PC-9 (cell line): ENCODE measurements around the gene HSD17B11.

Source experiments
- EZH2 ChIP-seq: fragments of 200-600 bp; sonication (generic); IDR thresholded peaks from 2 replicates; pipeline ENCODE4 v1.8.0; 2017; ENCODE audit warnings: antibody characterized with exemption, low read depth
- TF ChIP-seq, protein P1 (sequence below): fragments of 200-600 bp; sonication (generic); conservative IDR thresholded peaks from 2 replicates; pipeline ENCODE4 v1.6.1; 2017; ENCODE audit warnings: mixed run types, antibody characterized with exemption, mild to moderate bottlenecking, moderate library complexity

DNA sequence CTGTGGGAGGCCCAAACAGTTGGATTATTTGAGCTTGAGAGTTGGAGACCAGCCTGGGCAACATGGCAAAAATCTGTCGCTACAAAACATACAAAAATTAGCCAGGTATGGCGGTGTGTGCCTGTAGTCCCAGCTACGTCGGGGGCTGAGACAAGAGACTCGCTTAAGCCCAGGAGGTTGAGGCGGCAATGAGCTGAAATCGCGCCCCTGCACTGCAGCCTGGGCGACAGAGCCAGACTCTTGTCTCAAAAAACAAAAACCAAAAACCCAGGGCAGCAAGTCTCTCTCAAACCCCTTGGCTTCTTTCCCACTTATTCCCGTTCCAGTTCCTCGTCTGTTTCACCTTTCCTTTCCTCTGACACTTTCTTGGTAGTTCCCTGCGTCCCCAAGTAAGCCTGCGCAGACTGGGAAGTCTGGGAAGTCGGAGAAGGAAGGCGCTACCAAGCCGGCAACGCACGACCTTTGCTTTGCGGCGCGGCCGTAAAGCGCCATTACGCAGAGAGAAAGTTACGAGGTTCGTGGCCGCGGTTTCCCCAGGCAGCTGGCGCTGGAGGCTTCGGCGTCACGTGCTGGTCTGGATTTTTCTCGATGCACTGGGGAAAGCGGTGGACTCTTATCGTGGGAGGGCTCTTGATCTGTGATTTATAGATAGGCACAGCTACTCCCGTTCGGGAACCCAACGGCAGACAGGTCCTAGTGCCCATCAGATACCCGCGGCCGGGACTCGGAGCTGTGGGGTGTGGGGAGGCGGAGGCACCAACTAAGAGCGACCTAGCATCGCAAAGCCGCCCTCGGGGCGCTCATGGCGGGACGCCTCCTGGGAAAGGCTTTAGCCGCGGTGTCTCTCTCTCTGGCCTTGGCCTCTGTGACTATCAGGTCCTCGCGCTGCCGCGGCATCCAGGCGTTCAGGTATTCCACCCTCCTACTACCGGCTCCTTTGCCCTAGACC lies 31.4 kb upstream of the HSD17B11 start, which contains the start of gene NUDT9:
- TF ChIP-seq, protein P1, sequence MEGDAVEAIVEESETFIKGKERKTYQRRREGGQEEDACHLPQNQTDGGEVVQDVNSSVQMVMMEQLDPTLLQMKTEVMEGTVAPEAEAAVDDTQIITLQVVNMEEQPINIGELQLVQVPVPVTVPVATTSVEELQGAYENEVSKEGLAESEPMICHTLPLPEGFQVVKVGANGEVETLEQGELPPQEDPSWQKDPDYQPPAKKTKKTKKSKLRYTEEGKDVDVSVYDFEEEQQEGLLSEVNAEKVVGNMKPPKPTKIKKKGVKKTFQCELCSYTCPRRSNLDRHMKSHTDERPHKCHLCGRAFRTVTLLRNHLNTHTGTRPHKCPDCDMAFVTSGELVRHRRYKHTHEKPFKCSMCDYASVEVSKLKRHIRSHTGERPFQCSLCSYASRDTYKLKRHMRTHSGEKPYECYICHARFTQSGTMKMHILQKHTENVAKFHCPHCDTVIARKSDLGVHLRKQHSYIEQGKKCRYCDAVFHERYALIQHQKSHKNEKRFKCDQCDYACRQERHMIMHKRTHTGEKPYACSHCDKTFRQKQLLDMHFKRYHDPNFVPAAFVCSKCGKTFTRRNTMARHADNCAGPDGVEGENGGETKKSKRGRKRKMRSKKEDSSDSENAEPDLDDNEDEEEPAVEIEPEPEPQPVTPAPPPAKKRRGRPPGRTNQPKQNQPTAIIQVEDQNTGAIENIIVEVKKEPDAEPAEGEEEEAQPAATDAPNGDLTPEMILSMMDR: no peak
- TF ChIP-seq EZH2: no peak
